HAP-1 (cell line): Measurements from ENCODE around the gene RNF187.
A peak's percentile ranks its signal among the peaks of the same experiment; 100 is the strongest.
"Not testable (repeated sequence)": the region's sequence is repeated elsewhere in the genome, so short reads cannot be mapped to it uniquely, and the experiment has no call there.

Source experiments
- DNase-seq, 2 experiments: peaks; one replicate each; pipeline ENCODE4 v3.0.0-alpha.2; 2016 to 2020; ENCODE audit warnings: low spot score in 2 of 2
- H3K27me3 ChIP-seq: fragments of 250-450 bp; sonication (Bioruptor Pico); 2 replicates; pipeline ENCODE4 v1.5.1; 2020; ENCODE audit warnings: low read depth, mild to moderate bottlenecking, moderate library complexity
- H3K36me3 ChIP-seq: fragments of 250-450 bp; sonication (Bioruptor Pico); replicated peaks from 2 replicates; pipeline ENCODE4 v1.5.1; 2020; ENCODE audit warnings: mild to moderate bottlenecking
- H3K4me1 ChIP-seq: fragments of 250-450 bp; sonication (Bioruptor Pico); 2 replicates; pipeline ENCODE4 v1.5.1; 2020; ENCODE audit warnings: mild to moderate bottlenecking
- H3K4me3 ChIP-seq: fragments of 250-450 bp; sonication (Bioruptor Pico); 2 replicates; pipeline ENCODE4 v1.5.1; 2020; ENCODE audit warnings: mild to moderate bottlenecking, moderate library complexity
- H3K9me3 ChIP-seq: fragments of 250-450 bp; sonication (Bioruptor Pico); 2 replicates; pipeline ENCODE4 v1.5.1; 2020; ENCODE audit warnings: mild to moderate bottlenecking, moderate library complexity
- in situ Hi-C: fragments of 300-500 bp; cut with MboI; formaldehyde crosslinking; loops from 3 replicates; pipeline ENCODE4 v1.14.3; 2020; ENCODE audit warnings: low sequenced_read_pairs, inconsistent platforms, mixed read lengths

Gene RNF187

GRCh38 chr1:228465141-228465540 lies 22.0 kb upstream of the RNF187 start:
- in situ Hi-C loops = no loop called here
- no peak for DNase-seq
- no peaks in the 10 kb centered on the region for H3K9me3 ChIP-seq
- no peaks in the 10 kb centered on the region; the same call in 1 of the 2 replicates for H3K27me3 ChIP-seq
- no peaks in the 10 kb centered on the region for H3K36me3 ChIP-seq
- no peak overlapping the region for H3K4me3 ChIP-seq
- peaks cover 3% of the 10 kb centered on the region; the same call in 1 of the 2 replicates for H3K4me1 ChIP-seq

GRCh38 chr1:228465571-228466146 lies 21.5 kb upstream of the RNF187 start:
- H3K36me3 ChIP-seq = no peaks in the 10 kb centered on the region
- no peaks in the 10 kb centered on the region; the same call in 1 of the 2 replicates for H3K27me3 ChIP-seq
- in situ Hi-C loops = no loop called here
- H3K4me1 ChIP-seq = peaks cover 1% of the 10 kb centered on the region; the same call in 1 of the 2 replicates
- no peak overlapping the region for H3K4me3 ChIP-seq
- no peak for DNase-seq
- H3K9me3 ChIP-seq = no peaks in the 10 kb centered on the region

- in situ Hi-C loops, H3K27me3 ChIP-seq, H3K9me3 ChIP-seq, H3K36me3 ChIP-seq, H3K4me3 ChIP-seq, H3K4me1 ChIP-seq, DNase-seq: not testable (repeated sequence)
Measured at GRCh38 chr1:228468188-228468587, 19.0 kb upstream of the RNF187 start.

- in situ Hi-C loops = no loop called here
- Histone ChIP-seq H3K4me3 (no peak overlapping the region), H3K36me3 (no peaks in the 10 kb centered on the region), H3K27me3 (no peaks in the 10 kb centered on the region; the same call in 1 of the 2 replicates), H3K4me1 (no peaks in the 10 kb centered on the region), H3K9me3 (no peaks in the 10 kb centered on the region)
- DNase-seq = no peak
Measured at GRCh38 chr1:228469413-228470162, 17.6 kb upstream of the RNF187 start.

- no peaks in the 10 kb centered on the region for H3K36me3 ChIP-seq
- H3K4me3 ChIP-seq = no peak overlapping the region
- in situ Hi-C loops = no loop called here
- H3K27me3 ChIP-seq = no peaks in the 10 kb centered on the region; the same call in 1 of the 2 replicates
- no peaks in the 10 kb centered on the region for H3K4me1 ChIP-seq
- no peaks in the 10 kb centered on the region for H3K9me3 ChIP-seq
- DNase-seq = no peak
Measured at GRCh38 chr1:228471154-228471761, 15.9 kb upstream of the RNF187 start.

- no peaks in the 10 kb centered on the region for H3K4me1 ChIP-seq
- no peak overlapping the region for H3K4me3 ChIP-seq
- no peaks in the 10 kb centered on the region; the same call in 1 of the 2 replicates for H3K27me3 ChIP-seq
- DNase-seq = peak; percentile 30 to 41
- in situ Hi-C loops = no loop called here
- no peaks in the 10 kb centered on the region for H3K9me3 ChIP-seq
- no peaks in the 10 kb centered on the region for H3K36me3 ChIP-seq
Measured at GRCh38 chr1:228471762-228472398, 15.3 kb upstream of the RNF187 start.

- H3K9me3 ChIP-seq = no peaks in the 10 kb centered on the region
- H3K27me3 ChIP-seq = no peaks in the 10 kb centered on the region; the same call in 1 of the 2 replicates
- H3K4me1 ChIP-seq = no peaks in the 10 kb centered on the region
- in situ Hi-C loops = no loop called here
- H3K36me3 ChIP-seq = no peaks in the 10 kb centered on the region
- DNase-seq = no peak
- H3K4me3 ChIP-seq = no peak overlapping the region
Measured at GRCh38 chr1:228472655-228473054, 14.5 kb upstream of the RNF187 start.

- Histone ChIP-seq H3K9me3 (no peaks in the 10 kb centered on the region), H3K27me3 (no peaks in the 10 kb centered on the region), H3K36me3 (no peaks in the 10 kb centered on the region), H3K4me3 (no peak overlapping the region), H3K4me1 (peaks cover 7% of the 10 kb centered on the region)
- DNase-seq = no peak
- in situ Hi-C loops = no loop called here
Measured at GRCh38 chr1:228474507-228474906, 12.7 kb upstream of the RNF187 start.

GRCh38 chr1:228475812-228476211 lies 11.4 kb upstream of the RNF187 start:
- no peaks in the 10 kb centered on the region for H3K36me3 ChIP-seq
- peaks cover 7% of the 10 kb centered on the region for H3K4me1 ChIP-seq
- no peaks in the 10 kb centered on the region for H3K9me3 ChIP-seq
- in situ Hi-C loops = no loop called here
- DNase-seq = no peak
- H3K4me3 ChIP-seq = no peak overlapping the region
- no peaks in the 10 kb centered on the region for H3K27me3 ChIP-seq

- H3K27me3 ChIP-seq = no peaks in the 10 kb centered on the region
- in situ Hi-C loops = no loop called here
- no peaks in the 10 kb centered on the region for H3K9me3 ChIP-seq
- H3K4me3 ChIP-seq = no peak overlapping the region
- H3K36me3 ChIP-seq = no peaks in the 10 kb centered on the region
- peaks cover 7% of the 10 kb centered on the region for H3K4me1 ChIP-seq
- no peak for DNase-seq
Measured at GRCh38 chr1:228477263-228477662, 9.9 kb upstream of the RNF187 start.

- Histone ChIP-seq H3K4me1 (peaks cover 7% of the 10 kb centered on the region), H3K27me3 (no peaks in the 10 kb centered on the region), H3K36me3 (no peaks in the 10 kb centered on the region), H3K9me3 (no peaks in the 10 kb centered on the region), H3K4me3 (no peak overlapping the region)
- in situ Hi-C loops = no loop called here
- DNase-seq = no peak
Measured at GRCh38 chr1:228478326-228478725, 8.9 kb upstream of the RNF187 start.

GRCh38 chr1:228478912-228479711 lies 8.1 kb upstream of the RNF187 start:
- no peak for DNase-seq
- no peak overlapping the region for H3K4me3 ChIP-seq
- H3K4me1 ChIP-seq = peaks cover 7% of the 10 kb centered on the region
- in situ Hi-C loops = no loop called here
- no peaks in the 10 kb centered on the region for H3K27me3 ChIP-seq
- H3K9me3 ChIP-seq = no peaks in the 10 kb centered on the region
- H3K36me3 ChIP-seq = no peaks in the 10 kb centered on the region

GRCh38 chr1:228483789-228484188 lies 3.4 kb upstream of the RNF187 start:
- Histone ChIP-seq H3K27me3 (no peaks in the 10 kb centered on the region), H3K4me1 (peaks cover 10% of the 10 kb centered on the region), H3K36me3 (no peaks in the 10 kb centered on the region; the same call in 1 of the 2 replicates), H3K9me3 (no peaks in the 10 kb centered on the region), H3K4me3 (no peak overlapping the region)
- DNase-seq = no peak
- in situ Hi-C loops = no loop called here
